GM21381 (cell line): ENCODE results near the gene NCKAP1.
A peak's percentile ranks its signal among the peaks of the same experiment; 100 is the strongest.
"Not testable (repeated sequence)": the region's sequence is repeated elsewhere in the genome, so short reads cannot be mapped to it uniquely, and the experiment has no call there.

Experiments used
- ATAC-seq: cut with Tn5 transposase; IDR thresholded peaks from one replicate; pipeline ENCODE4 v1.9.1; 2021; ENCODE audit warnings: mild to moderate bottlenecking, moderate library complexity; ENCODE audit not compliant: unreplicated experiment

NCKAP1 gene

DNA sequence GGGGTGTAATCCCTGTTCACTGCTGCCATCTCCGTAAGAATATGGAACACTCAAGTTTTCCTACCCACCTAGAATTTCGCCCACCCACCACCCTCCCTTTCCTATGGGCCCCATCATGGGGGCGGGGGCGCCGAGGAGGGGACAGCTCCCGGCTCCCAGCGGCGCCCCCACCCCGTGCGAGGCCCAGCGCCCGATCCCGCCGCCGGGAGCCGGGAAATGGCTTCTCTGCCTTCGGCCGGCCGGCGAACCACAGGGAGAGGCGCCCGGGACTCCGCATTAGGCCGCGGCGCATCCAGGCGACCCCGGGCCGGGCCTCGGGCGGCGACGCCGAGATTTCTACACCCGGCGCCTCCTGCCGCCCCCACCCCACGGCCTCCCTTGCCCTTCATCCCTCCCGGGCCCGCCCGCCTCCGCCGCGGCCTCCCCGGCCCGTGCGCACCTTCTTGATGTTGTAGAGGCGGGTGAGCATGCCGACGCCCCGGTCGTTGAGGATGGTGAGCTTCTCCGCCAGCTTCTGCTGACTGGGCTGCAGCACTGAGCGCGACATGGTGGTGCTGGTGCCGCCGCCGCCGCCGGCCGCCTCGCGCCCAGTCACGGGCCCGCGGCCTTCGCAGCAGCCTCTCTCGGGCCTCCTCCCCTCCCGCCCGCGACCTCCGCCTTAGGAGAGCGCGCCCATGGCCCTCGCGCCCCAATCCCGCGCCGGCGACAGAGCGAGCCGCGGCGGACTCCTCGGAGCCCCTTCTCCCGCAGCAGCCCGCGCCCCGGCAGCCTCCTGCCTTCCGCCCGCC is 510 bp downstream of the NCKAP1 start:
- ATAC-seq, result peak; percentile 40

DNA sequence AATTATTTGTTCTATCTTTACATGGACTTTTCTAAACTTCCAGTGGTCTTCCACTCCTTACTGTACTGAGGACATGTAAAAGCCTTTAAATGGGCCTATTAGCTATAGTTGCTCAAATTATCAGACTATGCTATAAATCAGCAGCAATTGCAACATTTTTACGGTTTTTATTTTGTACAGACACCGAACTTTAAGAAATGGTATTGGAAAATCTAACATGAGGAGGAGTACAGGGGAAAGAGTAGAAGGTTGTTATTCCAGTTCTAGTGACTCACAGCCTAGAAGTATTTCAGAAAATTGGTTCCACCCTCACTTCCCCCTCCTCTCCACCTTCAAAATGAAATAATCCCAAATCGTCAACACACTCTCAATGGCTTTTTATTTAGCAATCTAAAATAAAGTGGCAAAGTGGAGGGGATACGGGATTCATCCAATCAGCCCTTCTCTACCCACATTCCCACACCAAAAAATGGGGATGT is 1.1 kb downstream of the NCKAP1 start:
- ATAC-seq, result no peak

DNA sequence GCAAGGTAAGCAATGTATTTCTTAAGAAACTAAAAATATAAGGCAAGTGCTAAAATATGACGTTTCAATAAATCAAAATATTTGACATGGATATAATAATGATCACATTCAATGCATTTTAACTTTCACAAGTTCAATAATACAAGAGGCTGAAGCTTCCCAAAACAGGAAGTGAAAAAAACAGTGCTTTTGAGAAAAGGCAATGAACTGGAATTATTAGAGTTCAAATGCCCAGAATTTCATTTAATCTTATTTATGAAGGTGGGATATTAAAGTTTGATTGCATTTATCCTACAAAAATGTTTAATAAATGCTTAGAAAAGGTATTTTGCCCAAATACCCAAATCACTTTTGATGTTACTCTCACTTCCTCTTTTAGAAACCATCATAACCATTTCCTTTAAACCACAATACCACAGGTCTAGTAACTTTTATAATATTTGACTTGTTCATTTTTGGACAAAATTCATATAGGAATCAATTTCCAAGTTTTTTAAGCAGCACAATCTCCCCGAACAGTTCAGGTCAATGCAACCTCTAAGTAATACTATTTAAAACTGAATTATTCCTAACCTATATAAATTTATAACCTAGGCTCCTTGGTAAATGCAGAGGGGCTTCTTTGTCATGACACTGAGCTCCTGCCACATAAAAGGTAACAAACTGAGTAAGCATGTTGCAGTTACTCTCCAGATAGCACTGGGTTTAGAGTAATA is 2.1 kb downstream of the NCKAP1 start:
- ATAC-seq, result peak; percentile 44

DNA sequence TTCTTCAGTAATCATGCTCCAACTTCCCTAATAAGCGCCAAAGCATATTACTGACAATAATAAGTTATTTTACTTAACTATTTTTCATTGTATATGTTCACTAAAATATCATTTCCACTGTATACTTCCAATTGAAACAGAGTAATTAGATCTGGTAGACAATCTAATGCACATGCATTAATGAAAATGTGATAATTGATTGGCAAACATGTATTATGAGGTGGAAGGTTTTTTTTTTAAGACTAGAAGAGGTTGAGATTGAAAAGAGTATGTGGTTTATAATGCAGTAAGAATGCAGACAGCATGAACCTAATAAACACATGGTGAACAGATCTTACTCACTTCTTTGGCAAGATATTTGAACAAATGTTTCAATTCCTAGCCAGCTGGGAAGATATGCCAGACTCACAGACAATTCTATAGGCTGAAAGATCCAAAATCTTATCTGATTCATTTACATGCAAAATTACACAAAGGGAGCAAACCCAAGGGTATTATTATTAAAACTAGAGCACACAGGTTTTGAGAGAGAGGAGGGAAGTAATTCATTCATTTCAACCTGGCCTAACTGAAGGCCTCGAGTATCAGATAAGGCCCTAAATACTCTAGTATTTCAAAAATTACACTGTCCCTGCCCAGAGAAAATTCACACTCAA is 2.8 kb downstream of the NCKAP1 start:
- no peak for ATAC-seq

DNA sequence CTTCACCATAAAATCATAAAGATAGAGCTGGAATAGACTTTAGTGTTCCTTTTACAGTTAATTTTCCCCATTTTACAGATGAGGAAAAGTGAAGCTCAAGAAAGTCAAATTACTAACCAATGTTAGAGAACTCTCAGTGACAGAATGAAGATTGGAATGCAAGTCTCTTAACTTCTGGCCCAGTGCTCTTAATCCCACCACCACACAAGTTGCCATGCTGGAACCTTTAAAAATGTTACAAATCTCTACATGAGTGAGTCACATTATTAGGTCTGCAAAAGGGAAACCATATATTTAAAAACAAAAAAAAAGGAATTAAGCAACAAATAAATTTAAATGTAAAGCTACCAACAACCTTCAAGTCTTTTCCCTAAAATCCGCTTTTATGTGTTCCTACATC is 3.5 kb downstream of the NCKAP1 start:
- no peak for ATAC-seq

DNA sequence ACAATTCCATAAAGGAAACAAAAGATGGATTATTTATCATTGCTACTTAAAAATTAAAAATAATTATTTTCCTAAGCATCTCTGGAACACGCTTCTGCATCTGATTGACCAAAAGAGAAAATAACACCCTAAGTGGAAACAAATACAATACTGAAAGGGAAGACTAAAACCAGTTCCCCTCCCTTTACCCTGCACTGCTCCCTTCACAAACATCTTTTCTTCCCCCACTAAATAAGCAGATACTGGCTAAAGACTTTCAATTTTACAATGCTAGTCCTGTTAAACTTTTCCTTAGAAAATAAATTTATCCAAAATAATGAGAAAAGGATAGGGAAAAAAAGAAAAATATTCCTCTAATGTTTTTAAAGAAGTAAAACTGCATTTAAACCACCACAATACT is 4.3 kb downstream of the NCKAP1 start:
- ATAC-seq, result no peak

DNA sequence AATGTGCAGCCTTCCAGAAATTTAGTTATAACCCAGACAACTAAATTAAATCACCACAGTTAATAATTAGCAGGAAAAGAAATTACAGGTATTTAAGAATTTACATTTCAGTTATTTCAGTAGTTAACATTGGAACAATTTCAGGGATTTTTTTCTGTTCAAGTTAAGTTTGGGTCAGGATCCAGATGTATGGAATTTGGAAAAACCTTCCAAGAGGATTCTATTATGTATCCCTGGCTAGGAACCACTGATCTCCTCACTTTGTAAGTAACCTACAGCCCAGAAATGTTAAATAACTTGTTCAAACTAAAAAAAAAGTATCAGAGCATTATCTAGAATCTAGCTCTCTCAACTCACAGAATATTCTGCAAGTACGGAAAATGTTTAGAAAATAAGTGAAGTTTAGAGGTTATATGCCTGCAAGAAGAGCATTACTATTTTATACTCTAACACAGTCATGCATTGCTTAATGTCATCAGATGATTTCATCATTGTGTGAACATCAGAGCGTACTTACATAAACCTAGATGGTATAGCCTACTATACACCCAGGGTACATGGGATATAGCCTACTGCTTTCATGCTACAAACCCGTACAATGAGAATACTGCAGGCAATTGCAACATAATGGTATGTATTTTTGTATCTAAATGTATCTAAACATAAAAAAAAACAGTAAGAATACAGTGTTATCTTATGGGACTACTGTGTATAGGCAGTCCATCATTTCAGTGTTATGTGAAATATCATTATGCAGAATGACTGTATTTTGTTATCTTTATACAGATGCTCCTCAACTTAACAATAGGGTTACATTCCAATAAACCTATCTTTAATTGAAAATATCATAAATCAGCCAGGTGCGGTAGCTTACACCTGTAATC is 6.1 kb downstream of the NCKAP1 start:
- no peak for ATAC-seq

DNA sequence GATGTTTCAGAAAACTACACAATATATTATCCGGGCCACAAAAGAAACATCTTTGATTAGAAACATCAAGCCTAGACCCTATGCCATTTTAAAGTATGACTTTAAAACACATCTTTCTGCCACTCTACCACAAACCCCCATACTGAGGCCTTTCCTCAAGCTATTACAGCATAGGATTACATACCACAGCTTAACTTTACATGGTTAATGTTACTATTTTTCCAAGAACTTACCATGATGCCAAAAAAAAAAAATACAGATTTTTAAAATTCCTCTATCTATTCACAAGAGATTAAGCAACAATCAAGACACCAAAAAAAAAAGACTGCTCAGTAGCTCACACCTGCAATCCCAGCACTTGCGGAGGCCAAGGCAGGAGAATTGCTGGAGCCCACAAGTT is 9.0 kb downstream of the NCKAP1 start:
- ATAC-seq, result no peak

DNA sequence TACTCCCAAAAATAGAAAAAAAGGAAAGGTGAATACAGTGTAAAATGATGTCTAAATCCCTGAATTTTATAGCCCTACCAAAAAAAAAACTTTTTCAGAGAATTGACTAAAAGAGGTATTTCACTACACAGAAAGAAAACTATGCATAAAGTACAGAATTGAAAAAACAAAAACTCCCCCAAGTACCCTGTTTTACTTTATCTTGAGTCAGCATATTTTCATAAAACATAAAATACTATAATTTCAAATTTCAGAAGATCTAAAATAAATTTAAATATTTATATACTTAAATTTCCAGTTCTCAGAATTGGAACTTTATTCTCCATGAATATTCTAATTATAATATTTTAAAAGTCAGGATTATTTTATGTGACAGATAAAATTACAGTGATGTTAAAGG is 10.1 kb downstream of the NCKAP1 start:
- no peak for ATAC-seq

DNA sequence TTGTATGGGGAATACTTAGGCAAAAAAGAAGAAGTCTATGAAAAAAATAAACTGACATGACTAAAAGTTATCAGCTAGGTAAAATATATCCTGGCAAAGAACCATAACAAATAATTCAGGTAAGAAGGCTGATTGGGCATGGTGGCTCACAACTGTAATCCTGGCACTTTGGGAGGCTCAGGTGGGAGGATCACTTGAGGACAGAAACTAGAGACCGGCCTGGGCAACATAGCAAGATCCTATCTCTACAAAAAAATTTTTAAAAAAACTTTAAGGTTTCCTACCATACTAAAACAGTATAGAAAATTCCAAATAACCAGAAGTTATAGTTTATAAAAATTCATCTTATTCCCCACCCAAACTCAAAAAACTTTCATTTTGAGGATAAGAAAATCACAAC is 10.8 kb downstream of the NCKAP1 start:
- ATAC-seq, result no peak

DNA sequence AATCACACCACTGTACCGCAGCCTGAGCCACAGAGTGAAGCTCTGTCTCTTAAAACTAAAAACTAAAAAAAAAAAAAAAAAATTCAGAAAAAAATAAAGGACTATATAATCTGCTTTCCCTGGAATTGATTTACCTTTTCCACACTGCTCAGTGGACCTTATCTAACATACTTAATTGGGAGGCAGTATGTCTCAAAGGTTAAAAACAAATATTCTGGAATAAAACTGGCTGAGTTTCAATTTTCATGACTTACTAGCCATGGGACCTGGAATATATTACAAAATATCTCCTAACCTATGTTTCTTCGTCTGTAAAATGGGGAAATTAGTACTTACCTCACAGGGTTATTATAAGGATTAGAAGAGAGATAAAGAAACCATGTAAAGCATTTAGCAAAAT is 11.8 kb downstream of the NCKAP1 start:
- ATAC-seq, result no peak

DNA sequence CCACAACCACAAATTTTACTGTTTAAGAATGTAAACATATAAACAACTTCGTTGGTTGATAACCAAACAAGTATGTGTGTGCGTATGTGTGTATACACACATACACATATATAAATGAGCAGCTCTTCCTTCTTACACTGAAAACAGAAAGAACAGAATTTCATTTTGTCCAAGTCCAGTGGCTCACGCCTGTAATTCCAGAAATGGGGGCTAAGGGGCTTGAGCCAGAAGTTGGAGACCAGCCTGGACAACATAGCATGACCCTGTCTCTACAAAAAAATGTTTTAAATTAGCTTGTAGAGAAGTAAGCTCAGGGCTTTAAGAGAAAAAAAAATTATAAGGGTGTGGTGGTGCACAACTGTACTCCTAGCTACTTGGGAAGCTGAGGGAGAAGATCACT is 12.3 kb downstream of the NCKAP1 start:
- no peak for ATAC-seq

DNA sequence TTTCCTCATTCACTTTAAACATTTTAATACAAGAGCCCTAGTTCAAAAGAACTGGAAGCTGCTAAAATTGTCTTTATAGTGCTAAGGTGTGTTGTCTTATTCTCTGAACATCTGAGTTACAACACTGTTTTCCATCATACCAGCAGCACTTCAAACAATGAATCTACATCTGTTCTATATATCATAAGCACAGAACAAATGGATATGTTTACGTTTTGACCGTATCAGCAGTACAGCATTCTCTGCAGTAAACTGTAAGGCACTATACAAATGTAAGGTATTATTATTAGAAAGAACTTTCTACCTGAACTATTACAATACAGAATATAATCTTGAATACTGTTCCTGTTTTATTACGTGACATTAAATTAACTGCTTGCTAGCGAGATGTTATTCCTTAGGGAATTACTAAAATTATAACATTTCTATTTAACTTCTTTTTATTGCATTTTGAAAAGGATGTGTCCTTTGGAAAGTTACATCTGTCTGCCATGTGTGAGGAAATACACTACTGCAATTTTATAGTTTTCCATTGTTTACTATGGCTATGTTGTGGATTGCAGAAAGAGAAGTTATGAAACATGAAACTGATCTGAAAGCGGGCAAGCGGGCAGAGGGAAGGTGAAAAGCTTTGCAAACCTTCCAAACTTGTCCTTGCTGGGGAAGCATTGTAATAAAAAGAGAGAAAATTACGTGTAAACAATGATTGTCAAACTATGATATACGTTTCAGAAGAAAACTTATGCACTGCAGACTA is 13.7 kb downstream of the NCKAP1 start:
- ATAC-seq, result no peak

DNA sequence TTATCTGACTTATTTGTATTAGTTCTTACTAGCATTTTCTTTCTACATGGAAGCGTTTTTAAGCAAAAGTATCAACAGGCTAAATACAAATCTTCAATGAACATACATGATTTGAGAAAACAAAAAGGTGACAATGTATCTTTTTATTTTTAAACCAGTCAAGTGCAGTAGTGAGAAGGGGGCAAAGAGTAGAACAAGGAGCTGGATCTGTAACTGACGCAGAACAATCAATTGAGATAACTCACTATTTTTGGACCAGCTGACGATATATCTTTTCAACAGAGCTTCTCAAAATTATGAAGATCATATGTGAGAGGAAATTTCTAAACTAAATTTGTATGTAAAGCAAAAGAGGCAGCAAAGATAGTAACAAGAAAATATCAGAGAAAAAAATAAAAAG is 15.5 kb downstream of the NCKAP1 start:
- no peak for ATAC-seq

DNA sequence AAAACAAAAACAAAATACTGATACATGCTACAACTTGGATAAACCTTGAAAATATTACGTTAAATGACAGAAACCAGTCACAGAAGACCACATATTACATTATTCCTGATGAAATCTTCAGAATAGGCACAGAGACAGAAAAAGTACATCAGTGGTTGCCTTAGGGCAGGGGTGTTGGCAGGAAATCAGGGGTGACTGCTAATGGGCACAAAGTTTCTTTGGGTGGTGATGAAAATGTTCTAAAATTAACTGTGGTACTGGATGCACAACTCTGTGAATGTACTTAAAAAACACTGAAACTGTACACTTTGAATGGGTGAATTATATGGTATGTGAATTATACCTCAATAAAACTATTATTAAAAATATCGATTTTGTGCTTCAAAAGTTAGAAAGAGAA is 16.6 kb downstream of the NCKAP1 start:
- no peak for ATAC-seq

DNA sequence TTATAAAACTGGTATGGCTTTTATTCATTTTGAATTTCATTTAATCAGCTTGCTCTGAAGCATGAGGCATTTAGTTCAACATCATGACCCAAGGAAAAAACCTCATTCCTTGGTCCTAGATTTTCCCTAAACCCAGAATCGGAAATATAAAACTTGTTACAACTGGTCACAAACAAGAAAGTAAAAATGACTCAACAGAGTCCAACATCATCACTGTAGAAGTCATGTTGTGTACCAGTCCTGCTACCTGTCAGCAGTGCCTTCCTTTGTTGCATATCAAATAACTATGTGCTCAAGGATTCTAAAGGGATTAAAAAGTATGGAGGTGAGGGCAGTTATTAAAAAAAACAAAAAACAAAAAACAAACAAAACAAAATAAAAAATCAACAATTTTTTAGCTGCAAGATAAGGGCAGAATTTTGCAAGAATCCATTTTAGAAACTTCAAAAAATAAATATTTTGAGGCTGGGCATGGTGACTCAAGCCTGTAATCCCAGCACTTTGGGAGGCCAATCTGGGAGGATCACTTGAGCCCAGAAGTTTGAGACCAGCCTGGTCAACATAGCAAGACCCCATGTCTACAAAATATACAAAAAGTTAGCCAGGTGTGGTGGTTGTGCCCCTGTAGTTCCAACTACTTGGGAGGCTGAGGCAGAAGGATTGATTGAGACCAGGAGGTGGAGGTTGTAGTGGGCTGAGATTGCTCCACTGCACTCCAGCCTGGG is 18.4 kb downstream of the NCKAP1 start:
- ATAC-seq, result no peak

DNA sequence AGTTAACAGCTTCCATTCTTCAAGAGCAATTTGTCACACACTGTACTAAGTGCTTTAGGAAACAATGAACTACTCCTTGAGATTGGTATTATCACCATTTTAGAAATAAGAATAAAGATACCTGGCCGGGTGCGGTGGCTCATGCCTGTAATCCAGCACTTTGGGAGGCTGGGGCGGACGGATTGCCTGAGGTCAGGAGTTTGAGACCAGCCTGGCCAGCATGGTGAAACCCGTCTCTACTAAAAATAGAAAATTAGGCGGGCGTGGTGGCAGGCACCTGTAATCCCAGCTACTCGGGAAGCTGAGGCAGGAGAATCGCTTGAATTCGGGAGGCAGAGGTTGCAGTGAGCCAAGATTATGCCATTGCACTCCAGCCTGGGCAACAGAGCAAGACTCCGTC is 20.4 kb downstream of the NCKAP1 start:
- ATAC-seq, result not testable (repeated sequence)

DNA sequence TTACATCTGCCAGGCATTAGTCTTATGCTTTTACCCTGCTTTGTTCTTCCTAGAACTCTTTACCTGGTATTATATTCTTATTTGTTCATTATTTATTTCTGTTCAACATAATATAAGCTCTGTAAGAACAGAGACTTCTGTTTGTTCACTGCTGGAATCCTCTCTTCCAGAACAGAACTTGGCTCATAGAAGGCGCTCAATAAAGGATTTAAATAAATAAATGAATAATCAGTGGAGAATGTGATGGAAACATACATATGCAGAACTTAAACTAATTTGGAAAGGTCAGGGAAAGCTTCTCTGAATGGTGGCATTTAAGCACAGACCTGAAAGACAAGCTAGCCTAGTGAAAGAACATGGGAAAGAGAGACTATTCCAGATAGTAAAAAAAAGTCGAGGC is 24.3 kb downstream of the NCKAP1 start:
- no peak for ATAC-seq

DNA sequence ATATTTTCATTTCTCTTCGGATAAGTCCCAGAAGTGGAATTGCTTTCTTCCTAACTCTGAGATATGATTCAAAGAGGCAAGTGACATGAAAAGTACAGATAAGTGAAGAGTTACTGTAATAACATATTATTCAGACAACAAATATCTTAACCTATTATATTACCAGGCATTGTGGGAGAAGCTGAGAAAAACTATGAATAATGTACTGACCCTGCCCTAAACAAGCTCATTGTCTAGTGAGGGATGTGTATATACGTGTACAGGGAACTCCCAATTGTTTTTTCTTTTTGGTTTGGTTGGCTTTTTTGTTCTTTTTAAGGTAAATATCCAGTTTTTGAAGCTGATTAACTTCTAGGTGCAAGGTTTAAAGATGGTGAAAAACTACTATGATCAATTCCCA is 26.5 kb downstream of the NCKAP1 start:
- ATAC-seq, result no peak

DNA sequence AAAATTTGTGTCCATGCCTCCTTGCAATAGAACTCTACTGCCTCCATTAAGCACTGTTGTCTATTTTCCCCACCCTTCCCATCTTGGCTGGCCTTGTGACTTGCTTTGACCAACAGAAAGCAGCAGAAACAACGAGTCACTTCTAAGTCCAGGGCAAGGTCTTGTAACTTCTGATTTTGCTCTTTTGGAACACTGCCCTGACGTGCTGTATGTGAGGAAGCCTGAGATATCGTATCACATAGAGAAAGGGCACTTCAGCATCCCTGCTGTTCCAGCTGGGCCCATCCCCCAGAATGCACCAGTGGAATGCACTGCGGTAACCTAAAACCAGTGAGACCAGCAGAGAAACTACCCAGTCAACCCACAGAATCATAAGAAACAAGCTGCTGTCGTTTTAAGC is 28.1 kb downstream of the NCKAP1 start:
- ATAC-seq, result no peak
